Activated CD4-positive, alpha-beta T cell treated with anti-CD3 and anti-CD28 coated beads, Interleukin-10, Interleukin-2, amounts not matched to agents 100 ng/mL and 50 ng/mL, durations not matched to agents 16 hours and 8 hours (primary cell): Measurements from ENCODE around the gene NME2.
A peak's percentile ranks its signal among the peaks of the same experiment; 100 is the strongest.
"Not testable (repeated sequence)": the region's sequence is repeated elsewhere in the genome, so short reads cannot be mapped to it uniquely, and the experiment has no call there.

Experiments used
- DNase-seq: peaks from one replicate; pipeline ENCODE4 v3.0.0-alpha.2; 2020

The NME2 gene

GRCh38 chr17:51153210-51154072 is 12.8 kb upstream of the NME2 start, which contains the start of gene NME1:
Gene NME1 (plus strand): TSS chr17:51153559. CDS start chr17:51155655, 2,096 bp downstream.
- peak; percentile 99 for DNase-seq

GRCh38 chr17:51154176-51154575 is 12.0 kb upstream of the NME2 start:
- DNase-seq = no peak

GRCh38 chr17:51155416-51155815 is 10.8 kb upstream of the NME2 start:
- DNase-seq = no peak

- DNase-seq = no peak
Measured at GRCh38 chr17:51159604-51160003, 6.6 kb upstream of the NME2 start.

GRCh38 chr17:51161541-51161940 is 4.7 kb upstream of the NME2 start:
- DNase-seq = no peak

GRCh38 chr17:51164911-51165679 is 1.1 kb upstream of the NME2 start:
- DNase-seq = no peak

- DNase-seq = no peak
Measured at GRCh38 chr17:51165680-51166197, 472 bp upstream of the NME2 start.

- DNase-seq = peak; percentile 80
Measured at GRCh38 chr17:51166987-51167931, 1.0 kb downstream of the NME2 start.

GRCh38 chr17:51169340-51169739 is 3.1 kb downstream of the NME2 start:
- DNase-seq = no peak

- DNase-seq = no peak
Measured at GRCh38 chr17:51170736-51171135, 4.5 kb downstream of the NME2 start.

GRCh38 chr17:51172030-51172429 is 5.8 kb downstream of the NME2 start:
- not testable (repeated sequence) for DNase-seq

- no peak for DNase-seq
Measured at GRCh38 chr17:51180486-51180885, 14.3 kb downstream of the NME2 start.

- no peak for DNase-seq
Measured at GRCh38 chr17:51184124-51184523, 17.9 kb downstream of the NME2 start.

GRCh38 chr17:51185763-51186332 is 19.6 kb downstream of the NME2 start:
- DNase-seq = no peak

GRCh38 chr17:51188271-51188833 is 22.1 kb downstream of the NME2 start:
- no peak for DNase-seq

- DNase-seq = no peak
Measured at GRCh38 chr17:51189162-51189561, 23.0 kb downstream of the NME2 start.

GRCh38 chr17:51189628-51190027 is 23.4 kb downstream of the NME2 start:
- no peak for DNase-seq

GRCh38 chr17:51191895-51192294 is 25.7 kb downstream of the NME2 start:
- DNase-seq = no peak

GRCh38 chr17:51197754-51198153 is 31.5 kb downstream of the NME2 start:
- DNase-seq = no peak

GRCh38 chr17:51200295-51200694 is 34.1 kb downstream of the NME2 start:
- peak; percentile 10 for DNase-seq

GRCh38 chr17:51200846-51201245 is 34.6 kb downstream of the NME2 start:
- DNase-seq = no peak

- no peak for DNase-seq
Measured at GRCh38 chr17:51203838-51204237, 37.6 kb downstream of the NME2 start.
